UCSD-AML1 (cell line): ENCODE measurements around the gene ARL6.
A peak's percentile ranks its signal among the peaks of the same experiment; 100 is the strongest.
"Not testable (repeated sequence)": the region's sequence is repeated elsewhere in the genome, so short reads cannot be mapped to it uniquely, and the experiment has no call there.

ENCODE experiments used
- DNase-seq: peaks from one replicate; lab custom pipeline; 2025; ENCODE audit not compliant: unreplicated experiment; lab: John Stamatoyannopoulos, UW

ARL6 gene

DNA sequence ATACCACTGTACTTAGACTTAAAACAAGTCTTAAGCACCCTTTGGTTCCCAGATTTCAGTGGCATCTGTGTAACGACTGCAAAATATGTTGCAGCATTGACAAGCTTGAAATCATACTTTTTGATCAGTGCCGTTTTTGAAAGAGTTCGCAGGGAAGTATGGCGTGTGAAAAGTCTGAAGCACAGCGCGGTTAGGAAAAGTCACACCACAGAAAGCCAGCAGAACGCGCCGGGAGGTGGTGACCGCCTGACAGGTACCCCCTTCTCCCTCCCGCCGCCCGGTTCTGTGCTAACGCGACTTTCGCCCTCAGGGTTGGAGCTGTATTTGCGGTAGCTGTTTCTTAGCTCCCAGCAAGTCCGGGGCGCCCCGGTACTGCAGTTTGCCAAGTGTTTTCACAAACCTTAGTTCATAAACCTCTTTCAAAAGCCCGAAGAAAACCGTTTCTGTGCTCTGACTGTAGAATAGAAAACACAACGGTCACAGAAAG, 56.8 kb downstream of the ARL6 start:
- DNase-seq: peak; percentile 79

GRCh38 chr3:97821774-97822358, 57.3 kb downstream of the ARL6 start, which contains the start of gene CRYBG3:
CRYBG3 (plus strand) TSS chr3:97822011; CDS start chr3:97822207, 196 bp downstream.
- peak; percentile 90 for DNase-seq

- peak; percentile 63 for DNase-seq
Measured at GRCh38 chr3:97822359-97822775, 57.8 kb downstream of the ARL6 start.

DNA sequence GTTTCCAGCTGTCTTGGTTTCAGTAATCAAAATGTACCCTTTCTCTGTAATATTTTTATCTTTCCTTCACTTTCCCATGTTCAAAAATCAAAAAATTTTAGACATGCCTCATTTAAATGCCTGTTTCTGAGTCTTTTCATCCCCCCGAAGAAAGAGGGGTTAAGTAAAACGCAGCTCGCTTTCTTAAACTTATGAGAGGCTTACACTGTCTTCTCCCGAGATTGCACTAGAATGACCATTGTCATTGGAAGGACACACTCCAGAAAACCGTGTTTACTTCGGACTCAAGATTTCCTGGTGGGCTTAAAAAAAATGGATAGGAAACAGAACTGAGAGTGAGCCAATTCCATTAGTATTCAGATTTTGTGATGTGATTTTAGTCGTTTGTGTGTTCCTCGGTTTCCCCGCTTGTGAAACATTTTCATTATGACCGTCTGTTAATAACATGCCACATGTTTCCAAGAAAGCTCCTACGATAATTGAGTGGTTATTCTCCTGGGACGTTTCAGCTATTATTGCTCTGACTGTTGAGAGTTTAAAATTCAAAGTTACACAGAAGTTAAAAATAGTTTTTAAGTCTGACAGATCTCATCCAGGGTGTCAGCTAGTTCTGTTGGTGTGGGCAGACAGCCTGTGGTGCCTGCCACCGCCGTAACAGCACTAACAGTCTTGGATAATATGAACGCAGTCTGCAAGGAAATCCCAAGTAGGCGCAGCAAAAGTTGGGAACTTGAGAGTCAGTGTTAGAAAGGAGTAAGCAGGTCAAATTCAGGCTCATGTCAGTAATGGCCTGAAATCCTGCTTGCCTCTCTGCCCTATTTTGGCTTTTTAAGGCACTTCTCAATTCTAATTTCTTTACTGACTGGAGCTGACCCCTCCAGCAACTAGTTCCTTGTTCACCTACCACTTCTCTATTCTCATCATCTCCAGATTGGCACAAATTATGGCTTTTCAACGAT, 58.8 kb downstream of the ARL6 start:
- peak; percentile 7 for DNase-seq

DNA sequence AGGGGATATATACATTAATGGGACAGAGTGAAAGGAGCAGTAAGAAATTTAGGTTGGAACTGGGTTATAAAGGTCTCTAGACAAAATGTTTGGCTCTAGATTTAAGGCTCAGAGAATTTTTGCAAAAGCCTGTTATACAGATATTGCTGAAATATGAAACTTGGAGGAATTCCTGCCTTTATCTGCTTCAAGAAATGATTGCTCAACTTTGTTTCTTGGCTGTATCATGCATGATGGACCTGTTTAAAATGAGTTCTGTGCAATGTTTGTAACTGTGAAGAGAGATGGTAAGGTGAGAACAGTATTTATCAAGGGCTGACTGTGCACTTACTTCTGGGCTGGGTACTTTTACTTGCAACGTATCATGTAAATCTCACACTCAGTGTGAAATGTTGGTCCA, 60.5 kb downstream of the ARL6 start:
- DNase-seq: no peak

DNA sequence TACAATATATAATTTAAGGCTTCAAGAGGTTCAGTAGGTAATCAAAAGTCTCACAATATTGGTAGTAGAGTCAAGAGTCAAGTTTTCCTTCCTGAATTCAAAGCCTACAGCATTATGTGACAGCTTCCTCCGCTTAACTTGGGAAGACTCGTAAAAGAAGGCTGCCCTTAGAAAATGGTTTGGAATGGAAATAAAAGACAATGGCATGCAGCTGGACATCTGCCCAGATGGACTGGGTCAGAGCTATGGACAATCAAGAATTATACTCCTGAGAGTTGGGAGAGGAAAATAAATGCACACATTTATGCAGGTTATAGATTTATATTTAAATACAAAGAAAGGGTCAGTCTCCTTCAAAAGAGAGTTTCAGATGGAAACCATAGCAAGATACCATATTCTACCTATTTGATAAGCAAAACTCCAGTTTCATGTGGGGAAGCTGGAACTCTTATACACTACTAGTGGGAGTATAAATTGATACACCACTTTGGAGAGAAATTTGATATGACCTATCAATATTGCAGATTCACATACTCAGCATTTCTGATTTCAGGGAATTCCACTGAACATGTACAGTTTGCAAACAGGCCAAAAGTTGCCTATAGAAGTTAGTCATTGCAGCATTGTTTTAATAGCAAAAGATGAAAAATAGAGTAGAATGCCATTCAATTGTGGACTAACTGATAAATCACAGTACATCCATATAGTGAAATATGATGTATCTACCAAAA, 63.3 kb downstream of the ARL6 start:
- no peak for DNase-seq

DNA sequence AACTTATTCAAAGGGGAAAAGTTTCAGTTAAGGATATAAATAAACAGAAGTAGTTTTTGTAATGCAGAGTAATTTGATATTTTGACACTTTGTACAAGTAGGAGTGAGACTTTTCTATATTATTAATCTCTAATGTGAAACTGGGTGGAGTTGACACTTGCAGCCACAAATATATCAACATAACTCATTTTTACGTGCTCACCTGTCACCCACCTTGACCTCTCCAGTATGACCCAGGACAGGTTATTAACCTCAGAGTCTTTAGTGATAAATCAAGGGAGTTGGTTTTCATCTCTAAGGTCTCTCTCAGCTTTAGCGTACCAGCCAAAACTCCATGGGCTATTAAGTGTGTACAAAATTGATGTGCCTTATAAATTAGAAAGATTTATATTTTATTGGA, 64.6 kb downstream of the ARL6 start:
- DNase-seq: no peak

DNA sequence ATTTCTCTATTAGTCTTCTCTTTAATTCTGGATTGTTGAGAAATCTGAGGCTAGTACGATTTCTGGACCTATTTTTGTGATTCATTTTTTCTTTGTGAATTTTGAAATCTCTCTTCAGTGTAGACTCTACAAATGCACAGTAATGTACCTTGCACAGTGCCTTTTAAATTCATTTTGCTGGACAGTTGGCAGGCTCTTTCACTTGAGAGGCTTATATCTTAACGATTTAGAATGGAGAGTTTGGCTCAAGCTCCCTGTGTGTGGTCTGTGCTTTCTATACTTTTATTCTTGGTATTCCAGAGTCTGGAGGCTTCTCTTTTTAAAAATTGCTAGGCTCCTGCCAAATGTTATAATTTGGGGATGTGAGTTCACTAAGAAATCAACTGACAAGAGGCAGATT, 66.1 kb downstream of the ARL6 start:
- no peak for DNase-seq

DNA sequence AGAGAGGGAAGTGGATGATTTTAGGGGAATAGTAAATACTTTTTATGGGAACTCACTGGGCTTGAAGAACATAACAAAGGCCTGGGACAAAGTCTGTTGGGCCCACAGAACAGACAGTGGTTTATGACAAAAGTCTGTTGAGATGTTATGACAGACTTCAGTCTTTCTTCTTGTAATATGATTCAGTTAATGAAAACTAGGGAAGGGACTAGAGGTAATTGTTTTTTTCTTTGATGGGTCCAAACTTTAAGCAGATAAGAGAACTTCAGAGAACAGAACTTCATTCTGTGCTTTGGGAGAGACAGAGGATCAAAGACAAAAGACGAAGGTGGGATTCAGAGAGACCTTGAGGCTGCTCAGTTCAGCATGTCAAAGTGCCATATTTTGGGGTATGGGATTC, 66.6 kb downstream of the ARL6 start:
- no peak for DNase-seq

- not testable (repeated sequence) for DNase-seq
Measured at GRCh38 chr3:97833184-97833583, 68.6 kb downstream of the ARL6 start.

GRCh38 chr3:97835761-97836160, 71.2 kb downstream of the ARL6 start:
- DNase-seq: no peak

GRCh38 chr3:97838393-97838792, 73.8 kb downstream of the ARL6 start:
- no peak for DNase-seq

- DNase-seq: no peak
Measured at GRCh38 chr3:97839944-97840343, 75.4 kb downstream of the ARL6 start.

DNA sequence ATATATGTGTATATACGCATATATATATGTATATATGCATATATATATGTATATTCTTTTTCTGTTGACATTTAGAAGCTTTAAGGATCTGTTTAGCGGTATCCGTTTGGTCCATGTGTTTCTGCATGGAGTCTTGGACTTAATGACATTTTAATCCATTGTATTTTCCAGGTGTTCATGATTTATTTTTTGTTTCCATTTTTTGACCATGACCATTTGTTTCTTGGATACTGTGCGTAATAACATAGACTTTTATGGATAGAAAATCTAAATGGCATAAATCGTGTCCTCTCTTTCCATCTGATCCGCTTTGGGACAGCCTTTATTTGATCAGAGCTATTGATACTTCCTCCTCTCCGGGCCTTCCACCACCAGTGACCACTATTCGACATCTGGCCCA, 76.7 kb downstream of the ARL6 start:
- DNase-seq: no peak

GRCh38 chr3:97841956-97842355, 77.4 kb downstream of the ARL6 start:
- DNase-seq: no peak

DNA sequence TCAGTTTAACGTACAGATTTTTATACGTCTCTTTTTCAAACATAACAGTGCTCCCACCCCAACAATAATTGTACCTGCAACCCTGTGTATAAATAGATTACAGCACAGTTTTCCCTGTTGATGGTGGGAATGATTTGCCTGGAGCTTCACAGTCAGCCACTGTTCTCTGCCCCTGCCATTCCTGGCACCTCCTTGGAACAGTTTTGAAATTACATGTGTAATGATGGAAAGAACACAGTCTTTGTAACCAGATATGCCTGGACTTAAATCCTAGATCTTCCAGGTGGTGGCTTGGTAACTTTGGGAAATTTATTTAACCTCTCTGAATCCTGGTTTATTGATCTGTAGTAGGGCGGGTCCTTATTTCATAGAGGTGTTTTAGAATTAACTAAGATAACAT, 84.2 kb downstream of the ARL6 start:
- no peak for DNase-seq
